Gastroesophageal sphincter (tissue), 4 donors: Measurements from ENCODE around the gene SSU72. TPM values are rescaled to one million over a fixed set of nuclear protein-coding genes. Genes with fewer than 3 reads are reported as not detected.

ENCODE experiments used
- ATAC-seq: fragments of 150-250 bp; one replicate; pipeline ENCODE4 v1.9.1; 2016; ENCODE audit warnings: mild to moderate bottlenecking, moderate library complexity
- H3K27ac ChIP-seq, 4 donors: fragments of 200-600 bp; sonication (generic) in 3 of 4; 1 replicate in 3 of 4; 2 replicates in 1 of 4; pipeline ENCODE4 v1.5.1; 2016 to 2019
- H3K27me3 ChIP-seq: fragments of 200-600 bp; sonication (generic); one replicate; pipeline ENCODE4 v1.5.1; 2019
- H3K36me3 ChIP-seq, 2 donors: fragments of 200-600 bp; sonication (generic); one replicate each; pipeline ENCODE4 v1.5.1; 2019; ENCODE audit warnings: control low read depth in 1 of 2
- H3K4me1 ChIP-seq, 3 donors: fragments of 200-600 bp; sonication (generic); 1 replicate in 2 of 3; 2 replicates in 1 of 3; pipeline ENCODE4 v1.5.1; 2016 to 2019; ENCODE audit warnings: control low read depth in 2 of 3
- H3K4me3 ChIP-seq, 2 donors: fragments of 200-600 bp; sonication (generic); one replicate each; pipeline ENCODE4 v1.5.1; 2019; ENCODE audit warnings: mild to moderate bottlenecking in 1 of 2, moderate library complexity in 1 of 2
- H3K9me3 ChIP-seq, 3 donors: fragments of 200-600 bp; sonication (generic); one replicate each; pipeline ENCODE4 v1.5.1; 2017 to 2019; ENCODE audit warnings: control low read depth in 2 of 3
- CTCF ChIP-seq, 4 experiments: fragments of 200-600 bp in 2 of 4; fragments of 450-650 bp in 2 of 4; sonication (generic) in 1 of 4; IDR thresholded peaks; one replicate each; pipeline ENCODE4 v1.5.1; 2017 to 2019; ENCODE audit warnings: antibody characterized with exemption in 4 of 4, mild to moderate bottlenecking in 2 of 4, moderate library complexity in 2 of 4
- EP300 ChIP-seq: sonication (generic); formaldehyde crosslinking; IDR thresholded peaks from one replicate; pipeline ENCODE4 v1.6.1; 2017; ENCODE audit warnings: antibody characterized with exemption, mild to moderate bottlenecking
- POLR2A ChIP-seq, 2 donors: fragments of 450-650 bp; IDR thresholded peaks; one replicate each; pipeline ENCODE4 v1.6.1; 2017; ENCODE audit warnings: antibody characterized with exemption in 2 of 2, mild to moderate bottlenecking in 2 of 2, moderate library complexity in 1 of 2
- POLR2AphosphoS5 ChIP-seq: sonication (generic); formaldehyde crosslinking; IDR thresholded peaks from one replicate; pipeline ENCODE4 v1.6.1; 2017; ENCODE audit warnings: antibody characterized with exemption
- WGBS, 2 donors: methylation state at CpG; one replicate each; pipeline ENCODE4 v1.1.5; 2018; ENCODE audit warnings: low coverage in 1 of 2; 5-methylcytosine and 5-hydroxymethylcytosine counted together
- total RNA-seq, 4 donors: library from RNA; depleted of rRNA; stranded (reverse); fragments of >200 nt; gene quantifications; one replicate each; pipeline ENCODE4 v1.1.0, GENCODE V29; 2016

The SSU72 gene
- total RNA-seq, 4 donors from 2014 or later: 90.5 to 109 (median 98.9) TPM

GRCh38 chr1:1553821-1554494 is 20.7 kb downstream of the SSU72 start:
- peak overlapping the region in 2 of 4 donors; percentile 17 to 32 for H3K27ac ChIP-seq
- 81 to 84% methylated on average over 9 to 14 of the region's 35 CpGs for WGBS, 2 donors

DNA sequence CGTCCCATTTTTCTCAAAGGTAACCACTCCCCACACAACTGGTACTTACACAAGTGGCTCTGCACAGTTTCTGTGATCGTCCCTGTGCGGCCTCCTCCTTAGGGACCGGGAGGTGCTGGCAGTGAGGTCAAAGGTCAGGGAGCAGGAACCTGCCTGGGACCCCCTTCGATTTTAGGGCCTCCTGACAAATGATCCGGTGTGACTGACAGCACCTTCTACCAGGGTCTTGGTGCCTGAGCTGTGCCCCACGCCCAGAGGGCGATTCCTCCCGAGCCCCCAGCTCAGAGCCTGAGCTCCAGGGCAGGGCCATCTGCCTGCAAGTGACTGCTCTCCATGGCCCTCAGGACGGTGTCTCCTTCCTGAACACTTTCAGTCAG is 22.4 kb downstream of the SSU72 start:
- ATAC-seq: no peak

More at GRCh38 chr1:1553821-1554494, 20.7 kb downstream of the SSU72 start:
- Histone ChIP-seq H3K36me3 (peaks cover 0 to 7% of the 10 kb centered on the region in 2 donors), H3K4me1 (peaks cover 0 to 27% (median 5%) of the 10 kb centered on the region in 3 donors), H3K4me3 (no peak overlapping the region), H3K9me3 (no peaks in the 10 kb centered on the region), H3K27me3 (no peaks in the 10 kb centered on the region)
- no peak for ATAC-seq
- TF ChIP-seq CTCF (IDR thresholded peaks at IDR 0.05): no peak
- TF ChIP-seq EP300: no peak

GRCh38 chr1:1551524-1552262 is 23.0 kb downstream of the SSU72 start:
- no peak for TF ChIP-seq POLR2A (IDR thresholded peaks at IDR 0.05)
- TF ChIP-seq EP300: no peak
- TF ChIP-seq CTCF (IDR thresholded peaks at IDR 0.05): no peak
- no peak for TF ChIP-seq POLR2AphosphoS5
- peaks cover 0 to 7% of the 10 kb centered on the region in 2 donors for H3K36me3 ChIP-seq
- no peak overlapping the region for H3K27ac ChIP-seq
- ATAC-seq: no peak
- H3K9me3 ChIP-seq: no peaks in the 10 kb centered on the region
- no peak overlapping the region for H3K4me3 ChIP-seq
- H3K4me1 ChIP-seq: peaks cover 0 to 27% (median 5%) of the 10 kb centered on the region in 3 donors
- WGBS, 2 donors: 87% methylated on average over 6 of the region's 33 CpGs; no CpG with 5 or more reads in 1 of the 2 donors
- H3K27me3 ChIP-seq: no peaks in the 10 kb centered on the region

More for the DNA sequence above, 22.4 kb downstream of the SSU72 start:
- no peak overlapping the region for H3K27ac ChIP-seq
- no peaks in the 10 kb centered on the region for H3K9me3 ChIP-seq
- peaks cover 0 to 7% of the 10 kb centered on the region in 2 donors for H3K36me3 ChIP-seq
- H3K4me3 ChIP-seq: no peak overlapping the region
- no peaks in the 10 kb centered on the region for H3K27me3 ChIP-seq
- peaks cover 0 to 27% (median 5%) of the 10 kb centered on the region in 3 donors for H3K4me1 ChIP-seq
- WGBS, 2 donors: 60% methylated on average over 1 of the region's 10 CpGs; no CpG with 5 or more reads in 1 of the 2 donors
- TF ChIP-seq POLR2AphosphoS5: no peak
- no peak for TF ChIP-seq POLR2A (IDR thresholded peaks at IDR 0.05)
- no peak for TF ChIP-seq EP300
- TF ChIP-seq CTCF (IDR thresholded peaks at IDR 0.05): no peak

GRCh38 chr1:1550591-1551432 is 23.9 kb downstream of the SSU72 start:
- peak in 1 of 4 experiments; percentile 14 for TF ChIP-seq CTCF (IDR thresholded peaks at IDR 0.05)
- no peak for TF ChIP-seq POLR2A (IDR thresholded peaks at IDR 0.05)
- Histone ChIP-seq H3K9me3 (no peaks in the 10 kb centered on the region), H3K27me3 (no peaks in the 10 kb centered on the region), H3K27ac (peak overlapping the region in 3 of 4 donors; percentile 16 to 48 (median 43)), H3K4me3 (no peak overlapping the region), H3K4me1 (peaks cover 0 to 27% (median 5%) of the 10 kb centered on the region in 3 donors), H3K36me3 (peaks cover 0 to 14% of the 10 kb centered on the region in 2 donors)
- WGBS, 2 donors: 74% methylated on average over 3 of the region's 15 CpGs; no CpG with 5 or more reads in 1 of the 2 donors
- ATAC-seq: peak; percentile 30
